Hypothalamus (tissue), 51 donors: ENCODE results near the gene CLDN20.
"Not testable (repeated sequence)": the region's sequence is repeated elsewhere in the genome, so short reads cannot be mapped to it uniquely, and the experiment has no call there.

Experiments used
- DNase-seq, 51 donors: peaks; one replicate each; lab custom pipeline; 2025; lab: John Stamatoyannopoulos, UW

The CLDN20 gene

DNA sequence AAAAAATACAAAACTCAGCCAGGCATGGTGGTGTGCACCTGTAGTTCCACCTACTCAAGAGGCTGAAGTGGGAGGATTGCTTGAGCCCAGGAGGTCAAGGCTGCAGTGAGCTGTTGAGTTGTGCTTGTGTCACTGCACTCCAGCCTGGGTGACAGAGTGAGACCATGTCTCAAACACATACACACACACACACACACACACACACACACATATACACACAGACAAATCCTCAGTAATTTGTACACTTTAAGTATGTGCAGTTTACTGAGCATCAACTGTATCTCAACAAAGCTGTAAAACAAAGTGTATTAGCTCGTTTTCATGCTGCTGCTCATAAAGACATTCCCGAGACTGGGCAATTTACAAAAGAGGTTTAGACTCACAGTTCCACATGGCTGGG is 43.1 kb downstream of the CLDN20 start:
- DNase-seq: no peak

DNA sequence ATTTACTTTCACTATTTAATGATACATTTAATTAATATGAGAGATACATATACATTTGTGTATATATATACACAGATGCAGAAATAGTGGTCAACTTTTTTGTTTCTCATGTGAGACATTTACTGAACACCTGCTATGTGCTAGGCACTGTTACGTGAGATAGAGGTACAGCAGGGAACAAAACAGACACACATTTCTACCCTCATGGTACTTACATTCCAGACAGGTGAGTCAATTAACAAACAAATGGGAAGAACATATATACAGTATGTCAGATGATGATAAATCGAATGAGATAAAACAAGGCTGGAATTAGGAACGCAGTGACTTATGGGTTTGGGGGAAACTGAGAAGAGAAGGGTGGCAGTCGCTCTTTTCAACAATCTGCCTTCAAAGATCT is 45.3 kb downstream of the CLDN20 start:
- DNase-seq: no peak

DNA sequence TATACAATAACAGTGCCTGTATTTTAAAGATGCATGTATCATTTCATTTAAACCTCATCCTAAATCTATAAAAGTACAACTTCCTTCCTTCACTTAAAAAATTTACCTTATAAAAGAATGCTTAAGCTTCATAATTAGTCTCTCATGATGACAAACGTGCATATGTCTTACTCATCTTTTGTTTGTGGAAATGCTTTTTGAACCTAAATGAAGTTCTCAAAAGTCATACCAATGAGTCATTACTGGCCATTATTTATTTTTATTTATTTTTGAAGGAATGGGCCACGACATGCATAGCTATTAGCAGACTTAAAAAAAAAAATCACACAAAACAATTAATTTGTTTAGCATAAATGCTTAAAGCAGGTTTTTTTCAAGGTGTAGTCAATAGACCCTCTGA is 46.8 kb downstream of the CLDN20 start:
- no peak for DNase-seq

DNA sequence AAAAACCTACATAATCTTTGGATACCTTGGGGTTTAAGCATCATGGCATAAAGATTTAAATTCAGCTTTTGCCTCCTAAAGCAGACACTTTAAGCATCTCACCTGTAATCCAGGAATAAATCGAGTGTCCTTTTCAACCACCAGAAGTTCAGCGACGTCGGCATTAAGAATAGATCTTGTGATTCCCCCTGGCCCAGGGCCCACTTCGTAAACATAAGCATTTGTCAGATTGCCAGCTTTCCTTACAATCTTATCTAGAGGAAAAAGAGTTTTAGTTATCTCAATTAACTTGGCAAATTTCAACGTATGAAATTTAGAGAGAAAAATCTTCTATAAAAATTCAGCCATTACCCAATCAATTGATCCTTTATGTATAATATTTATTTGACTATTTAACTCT is 47.3 kb downstream of the CLDN20 start:
- DNase-seq: no peak

DNA sequence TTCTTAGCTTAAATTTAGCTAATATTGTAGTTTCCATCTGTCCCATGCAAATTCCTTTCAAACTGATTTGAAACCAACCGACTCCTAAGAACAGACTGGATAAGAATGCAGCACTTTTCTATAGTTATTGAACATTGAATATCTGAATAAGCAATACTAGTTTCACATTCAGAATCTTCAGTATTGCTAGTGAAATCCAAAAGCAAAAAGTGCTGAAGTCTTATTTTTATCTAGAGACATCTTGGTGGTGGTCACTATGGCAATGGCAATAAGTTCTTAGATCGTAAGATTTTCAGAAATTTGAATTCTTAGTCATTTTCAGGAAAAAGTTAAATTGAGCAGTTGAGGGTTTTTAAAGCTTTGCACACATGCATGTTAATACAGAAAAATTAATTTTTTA is 47.8 kb downstream of the CLDN20 start:
- DNase-seq: no peak

DNA sequence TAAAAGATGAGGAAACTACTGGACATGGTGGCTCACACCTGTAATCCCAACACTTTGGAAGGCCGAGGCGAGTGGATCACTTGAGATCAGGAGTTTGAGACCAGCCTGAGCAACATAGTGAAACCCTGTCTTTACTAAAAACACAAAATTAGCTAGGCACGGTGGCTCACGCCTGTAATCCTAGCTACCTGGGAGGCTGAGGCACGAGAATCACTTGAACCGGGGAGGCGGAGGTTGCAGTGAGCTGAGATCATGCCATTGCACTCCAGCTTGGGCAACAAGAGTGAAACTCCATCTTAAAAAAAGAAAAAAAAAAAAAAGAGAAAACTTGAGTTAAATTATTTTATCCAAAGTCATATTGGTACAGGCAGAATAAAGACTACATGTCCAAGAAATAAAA is 49.1 kb downstream of the CLDN20 start:
- DNase-seq: not testable (repeated sequence)

DNA sequence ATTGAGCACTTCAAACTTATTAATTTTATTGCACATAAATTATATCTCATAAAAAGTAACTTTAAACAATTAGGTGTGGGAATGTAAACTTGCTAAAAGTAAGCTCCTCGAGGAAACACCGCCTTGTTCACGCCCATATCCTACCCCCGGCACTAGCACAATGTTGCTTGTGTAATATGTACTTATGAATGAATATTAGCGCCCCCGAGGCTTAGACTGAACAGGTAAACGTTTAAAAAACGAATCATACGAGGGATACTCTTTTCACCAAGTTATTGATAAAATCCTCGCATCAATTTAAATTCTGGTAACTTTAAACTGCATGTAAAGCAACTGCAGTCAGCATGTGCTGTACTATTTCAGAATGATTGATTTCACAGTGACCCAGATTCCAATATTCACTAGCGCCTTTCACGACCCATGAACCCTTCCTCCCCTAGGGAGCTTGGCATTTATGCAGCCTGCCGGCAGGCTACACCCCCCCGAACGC is 49.8 kb downstream of the CLDN20 start:
- DNase-seq: no peak

DNA sequence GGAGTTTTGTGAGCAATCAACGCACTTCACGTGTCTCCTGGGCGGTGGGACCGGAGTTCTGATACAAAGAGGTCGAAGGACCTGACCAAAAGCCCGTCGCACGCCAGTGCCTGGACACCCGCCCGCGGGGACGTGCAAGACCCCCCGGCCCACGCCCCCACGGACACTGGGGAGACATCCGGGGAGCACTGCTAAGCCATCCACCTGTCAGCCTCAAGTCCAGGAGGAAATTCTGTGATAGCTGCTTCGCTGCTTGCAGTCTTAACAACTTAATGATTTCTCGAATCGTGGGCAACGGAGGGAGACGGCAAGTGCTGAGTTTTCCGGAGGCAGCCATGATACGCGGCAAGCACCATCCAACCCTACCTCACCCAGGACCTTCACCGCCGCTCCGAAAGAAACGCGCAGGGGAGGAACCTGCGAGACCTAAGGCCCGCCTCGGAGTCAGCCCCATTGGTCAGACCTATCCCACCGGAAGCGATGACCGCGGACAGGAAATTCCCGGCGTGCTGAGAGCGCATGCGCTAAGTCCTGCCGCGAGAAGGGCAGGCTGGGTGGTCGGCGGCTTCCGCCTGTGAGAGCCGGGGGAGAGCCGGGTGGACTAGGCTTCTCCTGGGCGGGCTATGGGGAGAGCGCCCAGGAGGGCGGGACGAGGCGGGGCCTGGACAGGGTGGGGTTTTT is 50.4 kb downstream of the CLDN20 start, which contains the start of gene TFB1M:
Gene TFB1M, minus strand, starts transcription at position 393 of the 681 bp plus-strand sequence. Its CDS starts 56 bp downstream, at position 337.
- DNase-seq: peak; percentile 48 to 98 (median 96)

DNA sequence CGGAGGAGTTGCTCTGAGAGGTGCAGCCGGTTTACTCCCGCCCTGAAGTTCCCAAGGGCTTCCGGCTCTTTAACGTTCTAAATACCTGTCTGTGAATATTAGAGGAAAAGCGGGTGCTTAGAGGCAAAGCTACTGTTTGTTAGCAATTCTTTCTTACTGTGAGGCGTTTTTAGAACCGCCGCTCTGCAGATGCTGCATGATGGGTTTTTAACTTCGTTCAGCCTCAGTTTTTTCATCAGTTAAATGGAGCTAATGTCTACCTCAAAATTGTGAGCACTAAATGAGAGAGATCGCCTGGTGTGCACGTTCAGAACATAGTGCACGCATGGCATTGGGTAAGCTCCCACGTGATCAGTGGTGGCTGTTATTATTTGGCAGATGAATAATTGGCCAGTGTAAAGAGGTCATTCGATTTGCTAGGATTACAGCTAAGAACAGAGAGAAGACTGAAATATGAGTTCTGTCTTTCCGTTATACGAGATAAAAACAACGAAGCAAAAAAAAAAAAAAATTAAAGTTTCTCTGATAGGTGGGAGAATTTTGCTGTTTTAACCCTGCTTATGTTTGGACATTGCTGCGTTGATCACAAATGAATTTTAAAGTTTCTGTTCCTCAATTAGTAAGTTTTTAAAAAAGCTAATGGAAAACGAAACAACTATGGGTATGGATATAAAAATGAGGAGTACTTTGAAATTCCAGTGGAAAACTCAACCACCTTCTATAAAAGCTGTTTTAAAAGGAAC is 51.1 kb downstream of the CLDN20 start:
- peak in 8 of 51 donors; percentile 24 to 88 (median 41) for DNase-seq

DNA sequence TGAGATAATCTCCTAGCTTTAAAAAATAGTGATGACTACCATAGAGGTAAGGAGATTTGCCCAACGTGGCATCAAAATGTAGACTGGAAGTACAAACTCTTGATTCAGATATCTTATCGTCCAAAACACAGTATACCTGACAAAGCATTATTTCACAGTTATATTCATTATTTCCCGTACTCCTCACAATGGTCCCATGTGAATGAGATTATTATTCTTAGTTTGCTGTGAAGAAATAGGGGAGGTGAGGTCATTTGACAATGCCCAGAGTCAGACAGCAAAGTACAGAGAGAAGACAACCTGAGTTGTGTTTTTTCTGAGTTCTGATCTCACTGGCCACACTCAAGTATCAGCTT is 51.7 kb downstream of the CLDN20 start:
- DNase-seq: no peak

DNA sequence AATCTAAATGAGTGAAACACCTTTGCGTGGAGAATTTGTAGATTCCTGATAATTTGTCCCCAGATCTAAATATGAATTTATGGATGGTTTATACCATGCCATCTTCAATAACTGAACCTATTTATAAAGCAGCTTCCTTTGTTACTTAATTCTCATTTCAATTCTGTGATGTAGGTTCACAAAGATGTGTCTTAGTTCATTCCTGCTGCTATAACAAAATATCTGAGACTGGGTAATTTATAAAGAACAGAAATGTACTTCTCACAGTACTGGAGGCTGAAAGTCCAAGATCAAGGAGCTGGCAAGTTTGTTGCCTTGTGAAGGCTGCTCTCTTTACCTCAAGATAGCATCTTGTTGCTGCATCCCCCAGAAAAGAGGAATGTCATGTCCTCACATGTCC is 52.6 kb downstream of the CLDN20 start:
- no peak for DNase-seq

DNA sequence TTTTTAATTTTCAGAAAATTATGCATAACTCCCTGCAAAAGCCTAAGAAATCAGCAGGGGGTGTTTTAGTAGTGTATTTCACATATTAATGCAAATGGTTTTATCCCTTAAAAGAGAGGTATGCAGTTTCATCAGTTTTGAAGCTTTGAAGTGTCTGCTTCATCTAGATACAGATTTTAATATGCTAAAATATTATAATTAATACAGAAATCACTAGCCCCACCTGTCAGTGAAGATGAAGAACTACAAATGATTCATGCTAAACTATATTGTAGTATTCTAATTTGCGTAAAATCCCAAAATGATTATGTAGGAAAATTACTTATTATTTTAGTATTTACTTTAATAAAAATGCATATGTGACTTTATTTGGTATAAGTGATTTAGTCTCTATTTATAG is 53.4 kb downstream of the CLDN20 start:
- DNase-seq: no peak

DNA sequence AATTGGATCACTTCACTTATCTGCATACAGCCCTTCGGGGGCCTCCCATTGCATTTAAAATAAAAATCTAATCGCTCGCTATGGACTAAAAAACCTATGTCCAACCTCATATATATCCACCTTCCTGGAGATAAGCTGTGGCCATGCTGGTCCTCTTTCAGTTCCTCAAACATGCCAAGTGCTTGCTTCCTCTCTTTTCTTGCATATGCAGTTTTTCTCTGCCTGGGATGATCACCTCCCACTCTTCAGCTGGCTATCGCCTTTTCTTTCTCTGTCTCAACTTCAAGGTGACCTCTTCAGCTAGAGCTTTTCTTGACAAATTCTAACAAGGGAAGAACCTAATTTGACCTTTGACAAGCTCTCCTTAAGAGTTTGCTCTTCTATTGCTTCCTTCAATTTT is 56.1 kb downstream of the CLDN20 start:
- DNase-seq: no peak

DNA sequence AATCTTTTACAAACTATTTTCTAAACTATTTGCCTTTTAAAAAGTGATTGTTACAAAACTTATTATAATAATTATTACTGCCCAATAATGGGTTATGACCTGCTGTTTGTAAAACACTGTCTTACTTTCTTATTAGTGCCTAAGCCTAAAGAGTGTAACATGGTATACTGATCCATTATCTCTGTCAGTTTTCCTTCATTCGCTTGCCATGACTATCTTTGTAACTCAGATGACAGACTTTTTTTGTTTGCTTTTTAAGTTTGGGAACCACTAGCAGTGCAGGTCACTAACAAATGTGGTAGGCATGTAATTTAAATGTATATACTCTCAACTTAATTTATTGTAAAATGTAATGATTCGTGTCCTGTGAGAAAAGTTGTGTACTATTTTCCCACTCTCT is 60.4 kb downstream of the CLDN20 start:
- DNase-seq: no peak

DNA sequence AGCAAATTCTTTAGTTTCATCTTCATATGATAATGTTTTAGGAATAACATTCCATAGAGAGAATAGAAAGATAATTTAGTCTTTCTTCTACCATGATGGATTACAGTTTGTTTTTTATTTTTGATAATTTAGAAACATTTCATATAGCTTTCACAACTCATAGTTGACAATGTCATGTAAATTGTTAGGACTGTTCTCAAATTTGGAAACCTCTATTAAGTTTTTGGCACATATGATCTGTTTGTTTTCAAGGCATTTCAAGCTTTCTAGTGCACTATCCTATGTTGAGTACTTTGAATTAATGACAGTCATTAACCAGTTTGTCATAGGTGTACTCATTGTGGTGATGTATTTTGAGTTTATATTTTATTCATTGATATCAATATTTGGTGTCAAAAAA is 61.2 kb downstream of the CLDN20 start:
- DNase-seq: no peak

DNA sequence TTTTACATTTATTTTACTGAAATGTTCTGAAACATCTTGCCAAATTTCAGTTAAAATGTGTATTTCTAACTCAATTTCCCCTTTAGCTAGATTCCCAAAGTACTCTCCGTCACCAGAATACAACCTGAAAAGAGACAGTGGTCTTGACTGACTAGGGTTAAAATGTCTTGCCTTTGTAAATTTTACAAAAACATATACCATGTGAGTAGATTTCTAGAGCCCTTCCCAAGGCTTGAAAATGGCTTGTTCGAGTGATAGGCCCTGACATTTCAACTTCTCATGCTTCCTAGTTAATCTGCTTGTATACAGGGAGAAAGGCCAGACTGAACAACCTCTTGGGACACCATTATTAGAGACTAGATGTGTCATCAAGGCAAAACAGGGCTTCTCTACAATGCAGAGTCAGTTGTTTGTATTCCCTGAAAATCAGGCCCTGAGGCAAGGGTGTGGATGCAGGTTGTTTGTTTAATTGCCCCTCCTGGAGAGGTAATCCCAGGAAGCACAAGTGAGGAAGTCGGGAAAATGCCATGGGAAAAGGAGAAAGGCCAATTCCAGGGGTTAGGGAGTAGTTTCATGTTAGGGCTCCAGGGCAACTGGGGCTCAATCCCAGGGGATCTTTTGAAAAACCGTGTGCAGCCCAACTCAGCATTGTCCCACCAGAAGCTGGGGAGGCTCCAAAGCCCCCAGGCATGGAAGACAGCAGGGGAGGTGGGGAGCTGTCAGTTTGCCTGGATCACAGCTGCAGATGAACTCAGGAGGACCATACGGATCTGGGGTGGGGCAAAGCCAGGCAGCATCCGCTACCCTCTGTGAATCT is 62.1 kb downstream of the CLDN20 start:
- DNase-seq: no peak
